ENCODE data around the gene PRPF38B. TPM values are rescaled to one million over a fixed set of nuclear protein-coding genes. Genes with fewer than 3 reads are reported as not detected.
A peak's percentile ranks its signal among the peaks of the same experiment; 100 is the strongest.

Gene PRPF38B
- total RNA-seq, 1 donor from 2014 or later, result 25.3 TPM

DNA sequence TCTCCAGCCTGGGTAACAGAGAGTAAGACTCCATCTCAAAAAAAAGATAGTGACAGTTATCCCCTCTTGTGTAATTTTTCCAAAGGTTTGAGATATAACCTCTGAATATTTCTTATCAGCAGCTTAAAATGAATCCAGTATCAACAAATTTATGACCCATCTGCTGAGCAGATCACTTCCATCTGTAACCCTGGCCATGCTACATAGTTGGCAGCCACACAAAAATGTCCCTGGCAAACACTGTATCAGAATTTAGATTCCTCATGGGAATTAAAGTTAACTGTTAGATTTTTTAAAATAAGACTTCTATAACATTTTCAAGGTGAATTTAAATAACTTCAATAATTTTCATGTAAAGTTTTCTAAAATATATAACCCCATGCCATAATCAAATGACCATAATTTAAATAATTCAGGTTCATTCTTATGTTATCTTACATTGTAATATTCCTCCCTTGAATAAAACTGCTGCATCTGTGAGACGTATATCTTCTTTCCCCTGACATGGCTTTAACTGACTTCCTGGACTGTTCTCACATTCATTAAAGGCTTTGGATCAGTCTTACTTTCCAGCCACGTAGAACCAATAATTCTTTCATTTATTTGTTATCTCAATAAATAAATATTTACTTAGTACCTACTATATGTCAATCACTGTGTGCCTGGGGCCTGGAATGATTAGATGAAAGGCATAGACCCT is 5.3 kb upstream of the PRPF38B start:
- Mint-ChIP-seq H3K4me3 (ENCODE audit: unreplicated experiment) (no peak overlapping the region), H3K36me3 (ENCODE audit: low read depth) (peaks cover under 1% of the 10 kb centered on the region), H3K27me3 (ENCODE audit: low read depth) (no peaks in the 10 kb centered on the region), H3K27ac (ENCODE audit: unreplicated experiment) (no peak overlapping the region), H3K9me3 (ENCODE audit: low read depth) (no peaks in the 10 kb centered on the region), H3K4me1 (ENCODE audit: low read depth) (peaks cover 23% of the 10 kb centered on the region)
- no peak for TF ChIP-seq CTCF (IDR thresholded peaks at IDR 0.05)
- DNase-seq (ENCODE audit: low spot score), result no peak

DNA sequence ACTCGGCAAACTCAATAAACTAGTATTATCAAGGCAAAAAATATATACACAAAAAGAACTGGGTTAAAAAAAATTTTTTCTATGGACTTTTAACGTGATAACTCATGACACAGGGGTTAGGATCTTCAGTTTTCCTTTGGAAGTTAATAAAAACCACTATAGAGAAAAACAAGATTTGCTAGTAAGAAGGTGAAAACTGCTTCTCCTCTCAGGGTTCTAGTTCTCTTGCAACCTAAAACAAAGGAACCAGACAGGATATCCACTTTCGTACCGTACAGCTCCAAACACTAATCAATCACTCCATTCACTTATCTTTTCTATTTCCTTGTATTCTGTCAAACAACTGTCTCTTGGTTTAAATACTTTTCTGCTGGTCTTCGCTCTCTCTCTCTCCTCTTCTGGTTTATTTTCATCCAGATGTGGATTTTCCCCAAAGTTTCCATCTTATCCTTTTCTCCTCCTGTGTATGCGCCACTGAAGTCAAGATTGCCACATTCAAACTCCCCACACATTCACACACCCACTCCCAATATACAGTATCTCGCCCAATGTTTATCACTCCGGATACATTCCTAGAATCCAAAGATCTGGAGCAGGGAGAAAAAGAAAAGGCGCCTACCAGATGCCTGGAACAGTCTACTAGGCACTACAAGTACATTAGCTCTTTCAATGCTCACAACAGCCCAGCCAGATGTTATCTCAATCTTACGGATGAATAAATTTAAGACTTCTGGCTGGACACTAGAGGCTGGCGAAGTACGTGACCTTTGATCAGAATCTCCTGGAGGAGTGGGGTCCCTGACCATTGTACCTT is 775 bp upstream of the PRPF38B start:
- Mint-ChIP-seq H3K4me1 (ENCODE audit: low read depth) (peaks cover 42% of the 10 kb centered on the region), H3K36me3 (ENCODE audit: low read depth) (peaks cover 7% of the 10 kb centered on the region), H3K4me3 (ENCODE audit: unreplicated experiment) (peak overlapping the region; percentile 96), H3K27me3 (ENCODE audit: low read depth) (no peaks in the 10 kb centered on the region), H3K9me3 (ENCODE audit: low read depth) (no peaks in the 10 kb centered on the region), H3K27ac (ENCODE audit: unreplicated experiment) (peak overlapping the region; percentile 96)
- no peak for DNase-seq (ENCODE audit: low spot score)
- TF ChIP-seq CTCF (IDR thresholded peaks at IDR 0.05), result no peak

DNA sequence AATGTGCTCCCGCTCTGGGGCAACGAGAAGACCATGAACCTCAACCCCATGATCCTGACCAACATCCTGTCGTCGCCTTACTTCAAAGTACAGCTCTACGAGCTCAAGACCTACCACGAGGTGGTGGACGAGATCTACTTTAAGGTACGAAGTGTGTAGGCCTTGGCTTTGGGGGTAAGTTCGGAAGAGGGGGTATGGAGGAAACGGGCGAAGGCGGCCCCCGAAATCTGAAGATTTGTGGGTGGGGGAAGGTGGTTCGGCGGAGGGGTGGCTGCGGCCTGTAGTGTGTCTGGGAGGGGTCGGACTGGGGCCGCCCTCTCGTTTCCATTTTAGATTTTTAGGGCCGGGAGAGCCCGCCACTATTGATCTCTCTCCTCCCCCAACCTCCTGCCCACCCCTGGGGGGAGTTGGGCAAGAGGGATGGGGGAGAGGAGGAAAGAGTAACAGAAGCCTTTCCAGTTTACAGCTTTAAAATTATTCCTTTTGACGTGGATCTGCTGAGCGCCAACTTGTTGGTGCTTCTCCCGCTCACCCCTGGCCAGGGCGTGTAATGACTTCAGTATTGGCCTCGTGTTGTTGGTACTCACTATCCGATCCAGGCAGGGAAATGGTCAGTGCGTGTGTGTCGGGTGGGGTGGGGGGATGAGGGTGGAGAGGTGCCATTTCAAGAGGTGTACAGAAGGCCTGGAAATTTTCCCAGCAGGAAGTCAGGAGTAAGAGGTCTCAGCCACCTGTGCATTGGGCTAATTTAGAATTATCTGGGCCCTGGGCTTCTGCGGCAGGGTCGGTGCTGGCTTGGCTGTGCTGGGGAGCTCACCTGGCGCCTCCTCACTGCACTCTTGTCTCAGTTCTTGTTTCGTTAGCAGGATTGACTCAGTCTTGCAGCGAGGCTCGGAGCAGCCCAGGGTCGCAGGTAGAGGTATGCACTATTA is 880 bp downstream of the PRPF38B start:
- peaks cover 34% of the 10 kb centered on the region for H3K4me1 Mint-ChIP-seq (ENCODE audit: low read depth)
- peak overlapping the region; percentile 96 for H3K27ac Mint-ChIP-seq (ENCODE audit: unreplicated experiment)
- no peak for DNase-seq (ENCODE audit: low spot score)
- peak overlapping the region; percentile 96 for H3K4me3 Mint-ChIP-seq (ENCODE audit: unreplicated experiment)
- H3K9me3 Mint-ChIP-seq (ENCODE audit: low read depth), result no peaks in the 10 kb centered on the region
- peaks cover 14% of the 10 kb centered on the region for H3K36me3 Mint-ChIP-seq (ENCODE audit: low read depth)
- H3K27me3 Mint-ChIP-seq (ENCODE audit: low read depth), result no peaks in the 10 kb centered on the region
- TF ChIP-seq CTCF (IDR thresholded peaks at IDR 0.05), result peak; percentile 74

GRCh38 chr1:108695535-108695934 is 3.4 kb downstream of the PRPF38B start:
- no peak for TF ChIP-seq CTCF (IDR thresholded peaks at IDR 0.05)
- Mint-ChIP-seq H3K4me3 (ENCODE audit: unreplicated experiment) (no peak overlapping the region), H3K36me3 (ENCODE audit: low read depth) (peaks cover 36% of the 10 kb centered on the region), H3K27me3 (ENCODE audit: low read depth) (no peaks in the 10 kb centered on the region), H3K4me1 (ENCODE audit: low read depth) (peaks cover 42% of the 10 kb centered on the region), H3K9me3 (ENCODE audit: low read depth) (no peaks in the 10 kb centered on the region), H3K27ac (ENCODE audit: unreplicated experiment) (peak overlapping the region; percentile 3)
- DNase-seq (ENCODE audit: low spot score), result no peak
